ENCODE measurements around the gene LIMS2.

DNA sequence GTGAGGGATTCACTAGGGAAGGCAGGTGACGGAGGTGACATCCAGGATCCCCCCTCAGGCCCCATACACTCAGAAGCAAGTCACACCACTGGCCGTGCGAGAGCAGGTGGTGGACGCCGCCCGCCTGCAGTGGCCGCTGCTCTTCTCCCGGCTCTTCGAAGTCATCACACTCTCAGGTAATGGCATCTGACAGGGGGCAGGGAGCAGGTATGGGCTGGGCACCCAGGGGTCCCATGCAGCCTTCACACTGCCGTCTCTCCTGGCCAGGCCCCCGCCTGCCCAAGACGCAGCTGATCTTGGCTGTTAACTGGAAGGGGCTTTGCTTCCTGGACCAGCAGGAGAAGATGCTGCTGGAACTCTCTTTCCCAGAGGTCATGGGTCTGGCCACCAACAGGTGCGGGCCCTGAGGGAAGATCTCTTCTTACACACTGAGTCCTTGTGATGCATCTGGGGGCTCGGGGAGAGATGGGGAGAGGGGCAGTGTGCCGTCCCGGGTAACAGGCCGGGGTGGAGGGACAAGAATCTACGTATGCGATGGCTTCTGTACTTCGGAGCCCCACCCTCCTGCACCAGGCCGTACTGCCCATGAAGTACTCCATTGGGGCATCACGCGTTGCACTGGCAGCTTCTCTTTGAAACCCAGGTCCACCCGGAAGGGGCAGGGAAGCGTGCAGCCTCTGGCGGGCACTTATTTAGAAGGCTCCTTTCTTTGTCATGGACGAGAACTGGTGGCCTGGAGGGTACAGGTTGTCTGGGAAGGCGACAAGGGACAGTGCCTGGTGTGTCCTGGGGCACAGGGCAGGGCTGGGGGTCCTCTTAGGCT, 48.2 kb downstream of the LIMS2 start:
- no peak for TF ChIP-seq POLR2AphosphoS5 (IDR thresholded peaks at IDR 0.05)
- no peak for TF ChIP-seq CTCF (IDR thresholded peaks at IDR 0.05)
- TF ChIP-seq POLR2A (IDR thresholded peaks at IDR 0.05), result no peak

Measured in breast epithelium (tissue), 3 donors.